HTERT RPE-1 (cell line): ENCODE results near the gene PKN1.
"Not testable (repeated sequence)": the region's sequence is repeated elsewhere in the genome, so short reads cannot be mapped to it uniquely, and the experiment has no call there.

Experiments
- in situ Hi-C: fragments of 300-500 bp; cut with MboI; formaldehyde crosslinking; loops from 4 replicates; pipeline ENCODE4 v1.14.3; 2020; ENCODE audit warnings: low sequenced_read_pairs

PKN1 gene

GRCh38 chr19:14480700-14481079 lies 47.6 kb downstream of the PKN1 start:
- in situ Hi-C loops, result no loop called here

- in situ Hi-C loops, result no loop called here
Measured at GRCh38 chr19:14482172-14482941, 49.3 kb downstream of the PKN1 start.

DNA sequence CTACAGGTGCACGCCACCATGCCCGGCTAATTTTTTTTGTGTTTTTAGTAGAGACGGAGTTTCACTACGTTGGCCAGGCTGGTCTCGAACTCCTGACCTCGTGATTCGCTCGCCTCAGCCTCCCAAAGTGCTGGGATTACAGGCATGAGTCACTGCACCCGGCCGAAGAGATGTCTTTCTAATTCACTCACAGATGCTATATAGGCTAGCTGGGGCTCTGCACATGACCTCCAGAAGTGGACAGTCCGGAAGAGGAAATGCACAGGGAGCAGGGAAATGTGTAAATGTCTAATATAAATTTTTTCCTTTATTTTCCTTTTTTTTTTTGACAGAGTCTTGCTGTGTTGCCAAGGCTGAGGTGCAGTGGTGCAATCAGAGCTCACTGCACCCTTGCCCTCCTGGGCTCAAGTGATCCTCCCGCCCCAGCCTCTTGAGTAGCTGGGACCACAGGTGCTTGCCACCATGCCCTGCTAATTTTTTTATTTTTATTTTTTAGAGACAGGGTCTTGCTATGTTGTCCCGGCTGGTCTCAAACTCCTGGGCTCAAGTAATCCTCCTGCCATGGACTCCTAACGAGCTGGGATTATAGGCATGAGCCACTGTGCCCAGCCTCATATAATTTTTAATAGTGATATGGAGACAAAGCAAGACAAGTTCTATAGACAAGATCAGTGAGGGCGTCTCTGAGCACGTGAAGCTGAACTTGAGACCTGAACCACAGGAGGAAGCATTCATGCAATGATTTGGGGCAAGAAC lies 54.4 kb downstream of the PKN1 start:
- in situ Hi-C loops, result no loop called here

DNA sequence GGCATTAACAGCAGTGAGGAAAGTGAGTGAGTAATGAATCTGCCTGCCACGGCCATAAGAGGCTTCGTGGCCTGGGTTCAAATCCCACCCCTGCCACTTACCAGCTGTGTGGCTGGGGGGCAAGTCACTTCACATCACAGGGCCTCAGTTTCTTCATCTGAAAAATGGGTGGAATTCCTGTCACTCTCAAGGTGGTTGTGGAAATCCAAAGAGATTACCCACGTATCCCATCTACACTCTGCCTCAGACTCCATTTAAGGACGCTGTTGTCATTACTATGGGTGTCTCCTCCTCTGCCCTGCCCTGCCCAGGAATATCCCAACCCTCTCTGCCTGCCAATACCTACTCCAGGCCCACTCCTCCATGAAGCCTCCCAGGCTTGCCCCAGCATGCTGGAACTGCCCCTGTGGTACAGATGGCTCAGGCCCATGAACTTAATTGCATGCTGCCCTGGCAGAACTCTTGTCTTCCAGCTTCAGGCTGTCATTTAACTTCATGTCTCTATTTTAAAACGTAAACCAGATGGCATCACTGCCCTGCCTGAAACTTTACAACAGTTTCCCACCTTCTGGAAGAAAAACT lies 59.7 kb downstream of the PKN1 start:
- in situ Hi-C loops, result no loop called here

GRCh38 chr19:14494411-14494810 lies 61.3 kb downstream of the PKN1 start:
- in situ Hi-C loops, result no loop called here

DNA sequence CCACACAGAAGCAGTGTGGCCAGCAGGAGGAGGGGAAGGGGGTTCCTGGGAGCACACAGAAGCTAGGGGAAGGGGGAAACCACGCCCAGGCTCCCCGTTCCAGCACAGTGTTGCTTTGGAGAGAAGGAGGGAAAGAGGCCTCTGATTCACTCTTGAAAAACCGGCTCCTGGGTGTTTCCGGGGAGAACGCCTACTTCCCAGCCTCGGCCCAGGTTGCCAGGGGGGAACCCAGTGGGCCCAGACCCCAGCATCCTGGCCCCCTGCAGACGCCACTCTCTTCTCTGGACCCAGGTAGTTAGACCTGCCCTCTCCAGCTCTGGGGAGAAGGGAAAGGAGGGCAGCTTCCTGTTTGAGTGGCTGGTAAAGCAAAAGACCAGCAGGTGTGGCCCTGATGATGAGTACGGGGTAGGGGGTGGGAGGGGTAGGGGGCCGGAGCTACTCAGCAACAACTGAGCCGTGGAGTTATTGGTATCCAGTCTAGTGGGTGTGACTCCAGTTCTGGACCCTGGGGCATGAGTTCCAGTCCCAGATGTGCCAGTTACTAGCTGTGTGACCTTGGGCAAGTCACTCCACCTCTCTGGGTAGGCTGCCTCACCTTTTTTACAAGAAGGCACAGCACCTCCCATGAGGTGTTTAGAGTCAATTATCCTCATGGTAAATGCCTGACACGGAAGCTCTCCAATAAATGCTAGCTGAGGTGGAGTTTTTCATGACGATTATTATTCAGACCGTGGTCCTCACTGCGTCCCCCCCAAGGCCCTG lies 62.0 kb downstream of the PKN1 start:
- in situ Hi-C loops, result no loop called here

- in situ Hi-C loops, result no loop called here
Measured at GRCh38 chr19:14495672-14496028, 62.5 kb downstream of the PKN1 start.

- in situ Hi-C loops, result no loop called here
Measured at GRCh38 chr19:14496029-14496833, 63.1 kb downstream of the PKN1 start, which contains the start of gene GIPC1. Gene GIPC1 (minus strand): TSS chr19:14496127. CDS start chr19:14482976, 13,151 bp downstream.

GRCh38 chr19:14496834-14497227 lies 63.7 kb downstream of the PKN1 start:
- in situ Hi-C loops, result no loop called here

DNA sequence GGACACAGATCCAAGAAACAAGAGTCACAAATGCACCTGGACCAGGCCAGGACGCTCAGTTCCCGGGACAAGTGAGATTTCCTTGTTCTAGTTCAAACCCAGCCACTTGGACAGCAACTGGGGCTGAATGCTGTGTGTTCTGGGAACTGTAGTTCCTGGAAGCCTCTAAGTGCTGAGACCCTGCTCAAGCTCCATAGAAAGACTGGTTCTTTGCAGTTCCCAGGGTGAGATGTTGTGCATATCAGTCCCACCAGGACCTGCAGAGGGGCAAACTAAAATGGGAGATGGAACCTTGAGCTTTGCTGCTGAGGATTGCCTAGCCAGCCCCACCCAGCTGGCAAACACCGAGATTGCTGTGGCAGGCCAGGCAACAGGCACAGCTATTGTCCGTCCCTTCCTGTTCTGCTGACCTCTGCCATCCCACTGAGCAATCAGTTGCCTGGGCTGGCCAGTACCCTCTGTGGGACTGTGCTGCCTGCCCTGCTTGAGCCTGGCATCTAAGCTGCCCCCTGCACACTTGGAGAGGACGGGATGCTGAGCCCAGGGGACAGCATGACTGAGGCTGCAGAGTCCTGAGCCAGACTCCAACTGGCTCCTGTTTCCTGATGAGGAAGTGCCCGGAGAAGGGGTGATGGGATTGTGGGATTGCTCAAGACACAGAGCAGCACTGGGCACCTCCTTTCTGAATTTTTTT lies 64.3 kb downstream of the PKN1 start:
- in situ Hi-C loops, result no loop called here

GRCh38 chr19:14502334-14503092 lies 69.4 kb downstream of the PKN1 start:
- in situ Hi-C loops, result no loop called here

DNA sequence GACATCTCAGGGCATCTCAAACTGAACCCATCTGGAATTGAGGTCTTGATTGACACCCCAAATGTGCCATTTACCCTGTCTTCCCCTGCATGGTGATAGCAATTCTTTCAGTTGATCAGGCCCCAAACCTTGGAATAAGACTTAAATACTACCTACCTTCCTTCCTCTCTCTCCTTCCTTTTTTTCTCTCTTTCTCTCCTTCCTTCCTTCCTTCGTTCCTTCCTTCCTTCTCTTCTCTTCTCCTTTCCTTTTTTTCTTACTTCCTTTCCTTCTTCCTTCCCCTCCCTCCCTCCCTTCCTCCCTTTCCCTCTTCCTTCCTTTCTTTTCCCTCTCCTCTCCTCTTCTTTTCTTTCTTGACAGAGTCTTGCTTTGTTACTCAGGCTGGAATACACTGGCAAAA lies 70.2 kb downstream of the PKN1 start:
- in situ Hi-C loops, result no loop called here

GRCh38 chr19:14504575-14504974 lies 71.5 kb downstream of the PKN1 start:
- in situ Hi-C loops, result not testable (repeated sequence)

DNA sequence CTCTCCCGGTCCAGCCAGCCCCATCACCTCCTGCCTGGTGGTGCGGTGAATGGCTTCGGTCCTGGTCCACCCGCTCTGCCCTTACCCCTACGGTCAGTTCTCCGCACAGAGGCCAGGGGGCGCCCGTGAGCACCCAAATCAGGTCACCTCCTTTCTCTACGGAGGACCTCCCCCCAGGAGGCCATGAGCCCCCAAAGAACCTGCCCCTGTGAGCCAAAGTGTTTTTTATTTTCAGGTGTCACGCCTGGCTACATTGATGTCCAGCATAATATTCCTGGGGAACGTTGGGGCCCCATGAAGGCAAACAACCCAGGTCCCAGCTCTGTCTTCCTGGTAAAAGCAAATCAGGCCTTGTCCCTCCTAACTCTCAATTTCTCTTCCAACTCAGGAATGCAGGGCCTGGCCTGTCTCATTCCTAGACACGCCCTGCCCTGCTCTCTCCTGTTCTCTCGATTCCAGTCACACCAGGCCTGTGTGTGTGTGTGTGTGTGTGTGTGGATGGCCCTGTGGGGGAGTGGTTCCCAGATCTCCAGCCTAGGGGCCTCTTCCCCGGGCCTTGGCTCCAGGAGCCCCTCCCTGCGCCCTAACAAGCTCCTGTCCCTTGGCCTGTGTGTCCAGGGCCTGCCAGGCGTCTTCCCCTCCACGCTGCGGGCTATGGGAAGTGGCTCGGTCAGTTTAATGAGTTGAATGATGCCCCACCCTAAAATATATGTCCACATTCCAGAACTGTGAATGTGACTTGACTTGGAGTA lies 72.6 kb downstream of the PKN1 start:
- in situ Hi-C loops, result no loop called here

DNA sequence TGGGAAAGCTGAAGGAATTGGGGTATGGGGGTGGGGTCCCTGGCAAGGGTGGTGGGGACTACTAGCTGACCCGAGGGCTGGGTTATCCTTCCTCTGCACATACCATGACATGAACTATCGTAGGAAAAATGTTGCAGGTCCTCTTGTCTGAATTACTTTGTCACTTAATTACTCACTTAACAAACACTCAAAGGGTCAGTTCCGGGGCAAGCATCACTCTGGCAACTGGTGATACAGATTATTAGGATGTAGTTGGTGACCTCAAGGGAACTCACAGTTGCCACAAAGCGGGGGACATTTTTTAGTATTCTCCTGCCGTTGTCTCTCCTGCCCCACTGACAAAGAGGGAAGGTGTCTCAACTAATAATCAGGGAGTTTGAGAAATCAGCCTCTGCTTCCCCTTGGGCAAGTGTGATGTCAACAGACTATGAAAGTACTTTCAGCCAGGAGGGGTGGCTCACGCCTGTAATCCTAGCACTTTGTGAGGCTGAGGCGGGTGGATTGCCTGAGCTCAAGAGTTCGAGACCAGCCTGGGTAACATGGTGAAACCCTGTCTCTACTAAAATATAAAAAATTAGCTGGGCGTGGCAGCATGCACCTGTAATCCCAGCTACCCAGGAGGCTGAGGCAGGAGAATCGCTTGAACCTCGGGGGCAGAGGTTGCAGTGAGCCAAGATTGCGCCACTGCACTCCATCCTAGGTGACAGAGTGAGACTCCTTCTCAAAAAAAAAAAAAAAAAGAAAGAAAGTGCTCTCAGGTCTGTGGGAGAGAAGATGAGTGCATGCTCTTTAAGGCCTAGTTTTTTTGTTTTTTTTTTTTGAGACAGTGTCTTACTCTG lies 74.8 kb downstream of the PKN1 start:
- in situ Hi-C loops, result no loop called here

DNA sequence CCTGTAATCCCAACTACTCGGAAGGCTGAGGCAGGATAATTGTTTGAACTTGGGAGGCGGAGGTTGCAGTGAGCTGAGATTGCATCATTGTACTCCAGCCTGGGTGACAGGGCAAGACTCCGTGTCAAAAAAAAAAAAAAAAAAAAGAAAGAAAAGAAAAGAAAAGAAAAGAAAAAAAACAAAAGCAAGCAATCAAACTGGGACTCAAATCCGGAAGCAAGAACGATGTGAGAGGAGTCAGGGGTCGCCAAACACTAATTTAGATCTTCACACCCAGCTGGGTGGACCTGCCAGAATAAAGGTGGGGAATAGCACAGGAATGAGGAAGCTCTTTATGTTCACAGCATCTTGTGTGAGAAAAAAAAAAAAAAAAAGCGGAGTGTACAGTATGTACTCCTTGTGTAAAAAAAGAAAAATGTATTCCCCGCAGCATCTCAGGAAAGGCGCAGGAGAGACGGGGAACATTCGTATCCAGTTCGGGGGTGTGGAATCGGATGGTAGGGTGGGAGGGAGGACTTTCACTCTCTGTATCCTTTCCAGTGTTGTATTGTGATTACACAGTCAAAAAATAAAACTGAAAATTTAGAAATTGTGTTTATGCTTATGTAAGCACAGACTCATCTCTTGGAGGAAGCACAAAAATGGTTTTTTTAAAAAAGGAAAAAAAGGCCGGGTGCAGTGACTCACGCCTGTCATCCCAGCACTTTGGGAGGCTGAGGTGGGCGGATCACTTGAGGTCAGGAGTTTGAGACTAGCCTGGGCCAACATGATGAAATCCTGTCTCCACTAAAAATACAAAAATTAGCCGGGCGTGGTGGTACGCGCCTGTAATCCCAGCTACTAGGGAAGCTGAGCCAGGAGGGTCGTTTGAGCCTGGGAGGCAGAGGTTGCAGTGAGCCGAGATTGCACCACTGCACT lies 77.5 kb downstream of the PKN1 start:
- in situ Hi-C loops, result no loop called here

DNA sequence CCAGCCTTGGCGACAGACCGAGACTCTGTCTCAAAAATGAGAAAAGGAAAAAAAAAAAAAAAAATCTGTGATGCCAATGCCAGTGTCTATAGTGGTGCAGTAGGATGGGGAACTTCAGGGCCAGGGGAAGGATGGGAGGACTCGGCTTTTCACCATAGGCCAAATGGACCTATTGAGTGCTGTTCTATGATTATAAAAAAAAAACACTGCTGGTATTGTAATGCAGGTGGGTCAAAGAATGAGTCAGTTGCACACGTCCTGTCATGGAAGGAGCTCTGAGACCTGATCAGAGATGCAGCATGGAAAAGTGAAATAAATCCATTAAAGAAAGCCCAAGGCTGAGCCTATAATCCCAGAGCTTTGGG lies 78.1 kb downstream of the PKN1 start:
- in situ Hi-C loops, result no loop called here
